ENCODE results near the gene LCE3E. TPM values are rescaled to one million over a fixed set of nuclear protein-coding genes. Genes with fewer than 3 reads are reported as not detected.
"Not testable (repeated sequence)": the region's sequence is repeated elsewhere in the genome, so short reads cannot be mapped to it uniquely, and the experiment has no call there.

Gene LCE3E
- total RNA-seq (2014; rRNA removed; shearing (Covaris generic); ENCODE audit: low replicate concordance), result not detected in 2 replicates

GRCh38 chr1:152566681-152567080 is at the start of gene LCE3E:
Gene LCE3E, minus strand, starts transcription at chr1:152566780. Its CDS starts 572 bp downstream, at chr1:152566208.
- Histone ChIP-seq H3K36me3 (ENCODE audit: insufficient read depth, low read length) (no peaks in the 10 kb centered on the region), H3K27ac (ENCODE audit: low read length) (no peak within 1 kb of the TSS), H3K9ac (ENCODE audit: low read length) (no peak within 1 kb of the TSS), H3K27me3 (ENCODE audit: low read length) (no peaks in the 10 kb centered on the region), H2AFZ (ENCODE audit: low read length) (no peak within 1 kb of the TSS), H3K4me1 (ENCODE audit: low read length) (no peaks in the 10 kb centered on the region), H3K4me2 (ENCODE audit: low read depth, low read length, poor library complexity, severe bottlenecking) (no peak within 1 kb of the TSS), H3K9me3 (ENCODE audit: low read length) (no peaks in the 10 kb centered on the region), H4K20me1 (ENCODE audit: insufficient read depth, low read depth, low read length) (no peaks in the 10 kb centered on the region), H3K9me2 (replicated peaks; ENCODE audit: insufficient read depth, low read length) (no peaks in the 10 kb centered on the region), H3K4me3 (ENCODE audit: low read length) (no peak within 1 kb of the TSS), H3K79me2 (ENCODE audit: low read length) (no peaks in the 10 kb centered on the region)
- DNase-seq, result no peak

GRCh38 chr1:152613511-152613910 is 46.9 kb upstream of the LCE3E start, which contains the start of gene LCE3B:
Gene LCE3B, plus strand, starts transcription at chr1:152613811. Its CDS starts 0 bp downstream, at chr1:152613811.
- no peak for DNase-seq
- H3K9me3 ChIP-seq (ENCODE audit: low read length), result peaks cover 8% of the 10 kb centered on the region
- no peaks in the 10 kb centered on the region for H4K20me1 ChIP-seq (ENCODE audit: insufficient read depth, low read depth, low read length)
- no peaks in the 10 kb centered on the region for H3K27me3 ChIP-seq (ENCODE audit: low read length)
- H3K27ac ChIP-seq (ENCODE audit: low read length), result no peak within 1 kb of the TSS
- H2AFZ ChIP-seq (ENCODE audit: low read length), result no peak within 1 kb of the TSS
- no peaks in the 10 kb centered on the region for H3K79me2 ChIP-seq (ENCODE audit: low read length)
- H3K4me2 ChIP-seq (ENCODE audit: low read depth, low read length, poor library complexity, severe bottlenecking), result no peak within 1 kb of the TSS
- no peaks in the 10 kb centered on the region for H3K36me3 ChIP-seq (ENCODE audit: insufficient read depth, low read length)
- H3K9me2 ChIP-seq (replicated peaks; ENCODE audit: insufficient read depth, low read length), result no peaks in the 10 kb centered on the region
- H3K9ac ChIP-seq (ENCODE audit: low read length), result no peak within 1 kb of the TSS
- H3K4me3 ChIP-seq (ENCODE audit: low read length), result no peak within 1 kb of the TSS
- no peaks in the 10 kb centered on the region for H3K4me1 ChIP-seq (ENCODE audit: low read length)

GRCh38 chr1:152599934-152600333 is 33.4 kb upstream of the LCE3E start, which contains the start of gene LCE3C:
Gene LCE3C, plus strand, starts transcription at chr1:152600234. Its CDS starts 498 bp downstream, at chr1:152600732.
- no peaks in the 10 kb centered on the region for H3K9me2 ChIP-seq (replicated peaks; ENCODE audit: insufficient read depth, low read length)
- H3K27ac ChIP-seq (ENCODE audit: low read length), result no peak within 1 kb of the TSS
- no peaks in the 10 kb centered on the region for H4K20me1 ChIP-seq (ENCODE audit: insufficient read depth, low read depth, low read length)
- H3K4me1 ChIP-seq (ENCODE audit: low read length), result no peaks in the 10 kb centered on the region
- H3K27me3 ChIP-seq (ENCODE audit: low read length), result no peaks in the 10 kb centered on the region
- H3K36me3 ChIP-seq (ENCODE audit: insufficient read depth, low read length), result no peaks in the 10 kb centered on the region
- no peak within 1 kb of the TSS for H3K9ac ChIP-seq (ENCODE audit: low read length)
- no peak within 1 kb of the TSS for H2AFZ ChIP-seq (ENCODE audit: low read length)
- H3K4me2 ChIP-seq (ENCODE audit: low read depth, low read length, poor library complexity, severe bottlenecking), result no peak within 1 kb of the TSS
- H3K79me2 ChIP-seq (ENCODE audit: low read length), result no peaks in the 10 kb centered on the region
- H3K9me3 ChIP-seq (ENCODE audit: low read length), result no peaks in the 10 kb centered on the region
- no peak within 1 kb of the TSS for H3K4me3 ChIP-seq (ENCODE audit: low read length)
- no peak for DNase-seq

GRCh38 chr1:152596986-152597385 is 30.4 kb upstream of the LCE3E start:
- Histone ChIP-seq H3K9ac (ENCODE audit: low read length) (no peak overlapping the region), H3K27ac (ENCODE audit: low read length) (no peak overlapping the region)
- DNase-seq, result no peak

GRCh38 chr1:152585586-152585985 is 19.0 kb upstream of the LCE3E start:
- Histone ChIP-seq H3K9me2 (replicated peaks; ENCODE audit: insufficient read depth, low read length) (no peaks in the 10 kb centered on the region), H3K4me1 (ENCODE audit: low read length) (no peaks in the 10 kb centered on the region)

More at GRCh38 chr1:152596986-152597385, 30.4 kb upstream of the LCE3E start:
- H3K36me3 ChIP-seq (ENCODE audit: insufficient read depth, low read length), result no peaks in the 10 kb centered on the region
- H4K20me1 ChIP-seq (ENCODE audit: insufficient read depth, low read depth, low read length), result no peaks in the 10 kb centered on the region
- H3K4me3 ChIP-seq (ENCODE audit: low read length), result no peak overlapping the region
- H3K9me3 ChIP-seq (ENCODE audit: low read length), result no peaks in the 10 kb centered on the region
- H3K9me2 ChIP-seq (replicated peaks; ENCODE audit: insufficient read depth, low read length), result no peaks in the 10 kb centered on the region
- no peaks in the 10 kb centered on the region for H3K27me3 ChIP-seq (ENCODE audit: low read length)
- H3K79me2 ChIP-seq (ENCODE audit: low read length), result no peaks in the 10 kb centered on the region
- H2AFZ ChIP-seq (ENCODE audit: low read length), result no peak overlapping the region
- H3K4me2 ChIP-seq (ENCODE audit: low read depth, low read length, poor library complexity, severe bottlenecking), result no peak overlapping the region
- no peaks in the 10 kb centered on the region for H3K4me1 ChIP-seq (ENCODE audit: low read length)

DNA sequence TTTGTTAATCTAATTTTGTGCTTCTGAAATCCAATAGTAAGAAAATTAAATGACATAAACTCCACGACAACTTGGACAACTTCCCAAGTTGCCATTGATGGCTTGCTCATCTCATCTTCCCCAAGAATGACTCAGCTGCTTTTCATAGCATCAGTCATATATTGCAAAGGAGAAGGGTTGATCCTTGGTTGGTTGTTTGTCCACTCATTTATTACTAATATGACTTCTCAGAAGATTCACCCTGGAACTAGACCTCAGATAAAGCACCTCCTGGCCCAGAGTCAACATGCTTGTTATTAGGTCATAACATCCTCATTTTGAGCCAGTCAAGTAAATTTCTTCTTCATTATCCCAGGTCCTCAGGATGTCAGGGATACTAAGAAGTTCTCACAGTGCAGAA is 16.1 kb upstream of the LCE3E start:
- no peaks in the 10 kb centered on the region for H4K20me1 ChIP-seq (ENCODE audit: insufficient read depth, low read depth, low read length)
- H3K9me3 ChIP-seq (ENCODE audit: low read length), result no peaks in the 10 kb centered on the region
- H3K4me1 ChIP-seq (ENCODE audit: low read length), result no peaks in the 10 kb centered on the region
- no peak overlapping the region for H3K9ac ChIP-seq (ENCODE audit: low read length)
- H2AFZ ChIP-seq (ENCODE audit: low read length), result no peak overlapping the region
- H3K9me2 ChIP-seq (replicated peaks; ENCODE audit: insufficient read depth, low read length), result no peaks in the 10 kb centered on the region
- H3K4me2 ChIP-seq (ENCODE audit: low read depth, low read length, poor library complexity, severe bottlenecking), result no peak overlapping the region
- no peak for DNase-seq
- H3K4me3 ChIP-seq (ENCODE audit: low read length), result no peak overlapping the region
- H3K27me3 ChIP-seq (ENCODE audit: low read length), result no peaks in the 10 kb centered on the region
- no peak overlapping the region for H3K27ac ChIP-seq (ENCODE audit: low read length)
- no peaks in the 10 kb centered on the region for H3K79me2 ChIP-seq (ENCODE audit: low read length)
- no peaks in the 10 kb centered on the region for H3K36me3 ChIP-seq (ENCODE audit: insufficient read depth, low read length)

More at GRCh38 chr1:152585586-152585985, 19.0 kb upstream of the LCE3E start:
- H3K4me3 ChIP-seq (ENCODE audit: low read length), result no peak overlapping the region
- no peak overlapping the region for H3K9ac ChIP-seq (ENCODE audit: low read length)
- no peak for DNase-seq
- H3K9me3 ChIP-seq (ENCODE audit: low read length), result no peaks in the 10 kb centered on the region
- H4K20me1 ChIP-seq (ENCODE audit: insufficient read depth, low read depth, low read length), result no peaks in the 10 kb centered on the region
- H3K27me3 ChIP-seq (ENCODE audit: low read length), result no peaks in the 10 kb centered on the region
- no peaks in the 10 kb centered on the region for H3K36me3 ChIP-seq (ENCODE audit: insufficient read depth, low read length)
- no peak overlapping the region for H3K27ac ChIP-seq (ENCODE audit: low read length)
- no peaks in the 10 kb centered on the region for H3K79me2 ChIP-seq (ENCODE audit: low read length)
- no peak overlapping the region for H2AFZ ChIP-seq (ENCODE audit: low read length)
- no peak overlapping the region for H3K4me2 ChIP-seq (ENCODE audit: low read depth, low read length, poor library complexity, severe bottlenecking)

DNA sequence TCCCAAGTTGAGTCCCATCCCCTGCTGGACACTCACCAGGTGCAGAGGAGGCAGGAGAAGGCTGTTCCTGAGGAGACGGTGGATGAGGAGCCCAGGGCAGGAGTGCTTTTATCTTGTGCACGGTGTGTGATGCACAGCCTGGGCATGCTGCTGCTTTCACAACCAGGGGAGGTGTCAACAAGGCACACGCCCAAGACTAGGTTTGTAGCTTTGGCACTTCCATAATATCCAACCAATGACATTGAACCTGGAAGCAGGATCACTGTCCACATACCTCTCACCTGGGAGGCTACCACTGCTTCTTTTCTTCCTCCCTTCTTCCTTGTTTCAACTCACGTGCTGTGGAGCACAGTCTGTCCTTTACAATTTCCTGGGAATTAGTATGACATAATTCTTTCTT is 13.9 kb upstream of the LCE3E start, which contains the start of gene LCE3D:
Gene LCE3D, minus strand, starts transcription at position 84 of the 400 bp plus-strand sequence. CDS start 580 bp downstream, outside the sequence.
- DNase-seq, result no peak
- Histone ChIP-seq H3K9ac (ENCODE audit: low read length) (no peak within 1 kb of the TSS), H3K4me3 (ENCODE audit: low read length) (no peak within 1 kb of the TSS), H3K79me2 (ENCODE audit: low read length) (no peaks in the 10 kb centered on the region), H3K27ac (ENCODE audit: low read length) (no peak within 1 kb of the TSS), H3K36me3 (ENCODE audit: insufficient read depth, low read length) (no peaks in the 10 kb centered on the region), H3K4me1 (ENCODE audit: low read length) (no peaks in the 10 kb centered on the region), H4K20me1 (ENCODE audit: insufficient read depth, low read depth, low read length) (no peaks in the 10 kb centered on the region), H3K27me3 (ENCODE audit: low read length) (no peaks in the 10 kb centered on the region), H3K4me2 (ENCODE audit: low read depth, low read length, poor library complexity, severe bottlenecking) (no peak within 1 kb of the TSS), H3K9me2 (replicated peaks; ENCODE audit: insufficient read depth, low read length) (no peaks in the 10 kb centered on the region), H3K9me3 (ENCODE audit: low read length) (no peaks in the 10 kb centered on the region), H2AFZ (ENCODE audit: low read length) (no peak within 1 kb of the TSS)

DNA sequence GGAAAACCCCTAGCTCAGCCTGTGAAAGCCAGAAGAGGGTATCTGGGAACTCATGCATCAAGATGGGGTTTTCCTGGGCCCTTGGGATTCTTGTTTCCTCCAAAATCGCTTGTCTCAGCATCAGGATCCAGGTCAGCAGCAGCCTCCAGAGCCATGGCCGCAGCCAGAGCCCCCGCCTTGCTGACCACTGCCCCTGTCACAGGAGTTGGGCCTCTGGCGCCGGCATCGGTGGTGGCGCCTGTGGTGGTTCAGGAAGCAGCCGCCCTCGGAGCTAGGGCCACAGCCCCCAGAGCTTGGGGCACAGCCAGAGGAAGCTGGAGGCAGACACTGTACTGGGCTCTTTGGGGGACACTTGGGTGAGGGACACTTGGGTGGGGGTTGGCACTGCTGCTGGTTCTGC is 12.9 kb upstream of the LCE3E start:
- not testable (repeated sequence) for H3K36me3 ChIP-seq (ENCODE audit: insufficient read depth, low read length); H3K9ac ChIP-seq (ENCODE audit: low read length); H3K79me2 ChIP-seq (ENCODE audit: low read length); H4K20me1 ChIP-seq (ENCODE audit: insufficient read depth, low read depth, low read length); H3K27ac ChIP-seq (ENCODE audit: low read length); H3K9me2 ChIP-seq (replicated peaks; ENCODE audit: insufficient read depth, low read length); H3K27me3 ChIP-seq (ENCODE audit: low read length); H3K9me3 ChIP-seq (ENCODE audit: low read length); DNase-seq; H3K4me3 ChIP-seq (ENCODE audit: low read length); H3K4me1 ChIP-seq (ENCODE audit: low read length); H3K4me2 ChIP-seq (ENCODE audit: low read depth, low read length, poor library complexity, severe bottlenecking); H2AFZ ChIP-seq (ENCODE audit: low read length)
